Measurements from ENCODE around the gene PRDM10. TPM values are rescaled to one million over a fixed set of nuclear protein-coding genes. Genes with fewer than 3 reads are reported as not detected.
A peak's percentile ranks its signal among the peaks of the same experiment; 100 is the strongest.

Gene PRDM10
- total and polyA plus RNA-seq, 12 donors, result 0.75 to 5.4 (median 3.5) TPM

DNA sequence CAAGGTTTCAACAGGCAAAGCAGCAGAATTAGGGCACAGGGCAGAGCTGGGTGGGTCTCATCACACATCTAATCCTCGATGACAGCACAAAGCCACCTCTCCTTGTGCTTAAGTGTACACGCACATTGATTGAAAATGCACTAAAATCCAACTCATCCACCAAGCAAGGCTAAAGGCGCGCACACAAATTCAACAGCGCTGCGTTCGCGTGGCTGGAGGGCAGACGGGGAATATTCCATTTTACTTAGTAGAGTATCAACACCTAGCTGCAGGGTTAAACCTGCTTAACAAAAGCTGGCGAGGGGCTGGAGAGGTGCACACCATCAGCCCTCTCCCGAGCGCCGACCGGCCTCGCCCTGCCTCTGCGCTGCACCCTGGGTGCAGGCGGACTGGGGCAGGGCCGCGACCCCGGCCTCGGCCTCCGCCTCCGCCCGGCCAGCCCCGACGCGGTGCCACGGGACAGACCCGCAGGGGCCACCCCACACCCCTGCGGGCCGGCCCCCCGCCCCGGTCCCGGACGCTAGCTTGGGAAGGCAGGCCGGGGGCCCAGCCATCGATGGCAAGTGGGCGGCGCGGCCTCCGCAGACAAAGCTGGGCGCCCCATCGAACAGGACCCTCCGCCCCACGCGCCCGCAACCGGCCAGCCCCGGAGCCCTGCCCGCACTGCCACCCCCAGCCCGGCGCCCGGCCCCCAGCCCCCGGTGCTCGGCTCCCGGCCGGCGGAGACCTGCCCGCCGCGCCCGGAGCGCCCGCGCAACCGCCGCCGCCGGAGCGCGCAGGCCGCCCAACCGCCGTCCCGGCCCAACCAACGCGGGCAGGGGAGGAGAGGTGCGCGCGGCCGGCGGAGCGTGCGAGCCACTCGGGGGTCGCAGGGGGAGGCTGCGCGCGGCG lies 929 bp downstream of the PRDM10 start:
- WGBS, 2 donors, result 0 to 1% methylated on average over 64 to 90 of the region's 90 CpGs
- H3K27ac ChIP-seq, result peak overlapping the region; percentile 92 to 100 (median 99)
- H3K36me3 ChIP-seq, result no peaks in the 10 kb centered on the region
- ATAC-seq (peak in 5 of 8 donors; percentile 4 to 61 (median 47)), DNase-seq (no peak)
- H3K4me1 ChIP-seq, result peaks cover 3 to 38% (median 23%) of the 10 kb centered on the region in 9 donors
- TF ChIP-seq, protein P1, sequence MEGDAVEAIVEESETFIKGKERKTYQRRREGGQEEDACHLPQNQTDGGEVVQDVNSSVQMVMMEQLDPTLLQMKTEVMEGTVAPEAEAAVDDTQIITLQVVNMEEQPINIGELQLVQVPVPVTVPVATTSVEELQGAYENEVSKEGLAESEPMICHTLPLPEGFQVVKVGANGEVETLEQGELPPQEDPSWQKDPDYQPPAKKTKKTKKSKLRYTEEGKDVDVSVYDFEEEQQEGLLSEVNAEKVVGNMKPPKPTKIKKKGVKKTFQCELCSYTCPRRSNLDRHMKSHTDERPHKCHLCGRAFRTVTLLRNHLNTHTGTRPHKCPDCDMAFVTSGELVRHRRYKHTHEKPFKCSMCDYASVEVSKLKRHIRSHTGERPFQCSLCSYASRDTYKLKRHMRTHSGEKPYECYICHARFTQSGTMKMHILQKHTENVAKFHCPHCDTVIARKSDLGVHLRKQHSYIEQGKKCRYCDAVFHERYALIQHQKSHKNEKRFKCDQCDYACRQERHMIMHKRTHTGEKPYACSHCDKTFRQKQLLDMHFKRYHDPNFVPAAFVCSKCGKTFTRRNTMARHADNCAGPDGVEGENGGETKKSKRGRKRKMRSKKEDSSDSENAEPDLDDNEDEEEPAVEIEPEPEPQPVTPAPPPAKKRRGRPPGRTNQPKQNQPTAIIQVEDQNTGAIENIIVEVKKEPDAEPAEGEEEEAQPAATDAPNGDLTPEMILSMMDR (IDR thresholded peaks at IDR 0.05), result no peak
- no peaks in the 10 kb centered on the region for H3K27me3 ChIP-seq
- H3K4me3 ChIP-seq, result peak overlapping the region; percentile 56 to 92 (median 76)
- intact Hi-C loops (cut with DNase I), result loop anchor here in 8 of 10 donors (1.0 to 5.0 kb wide), 8 partner anchors 66 to 136 kb away; partner anchors contain the start of gene APLP2 (in 6 of the 8)
- H3K9me3 ChIP-seq, result no peaks in the 10 kb centered on the region

GRCh38 chr11:130000552-130001176 lies 2.0 kb downstream of the PRDM10 start:
- WGBS, 2 donors, result 90 to 93% methylated on average over 18 of the region's 18 CpGs
- ATAC-seq, result no peak
- H3K4me1 ChIP-seq, result peaks cover 5 to 48% (median 33%) of the 10 kb centered on the region in 9 donors
- DNase-seq, result no peak
- no peaks in the 10 kb centered on the region for H3K27me3 ChIP-seq
- TF ChIP-seq, protein P1 (IDR thresholded peaks at IDR 0.05), result no peak
- no peaks in the 10 kb centered on the region for H3K36me3 ChIP-seq
- peak overlapping the region in 6 of 10 donors; percentile 96 to 100 (median 100) for H3K27ac ChIP-seq
- intact Hi-C loops (cut with DNase I), result loop anchor here in 6 of 10 donors (2.0 to 5.0 kb wide), 6 partner anchors 67 to 137 kb away; partner anchors contain the start of gene APLP2 (in 2 of the 6)
- H3K9me3 ChIP-seq, result no peaks in the 10 kb centered on the region
- H3K4me3 ChIP-seq, result peak overlapping the region in 6 of 10 donors; percentile 56 to 82 (median 77)

DNA sequence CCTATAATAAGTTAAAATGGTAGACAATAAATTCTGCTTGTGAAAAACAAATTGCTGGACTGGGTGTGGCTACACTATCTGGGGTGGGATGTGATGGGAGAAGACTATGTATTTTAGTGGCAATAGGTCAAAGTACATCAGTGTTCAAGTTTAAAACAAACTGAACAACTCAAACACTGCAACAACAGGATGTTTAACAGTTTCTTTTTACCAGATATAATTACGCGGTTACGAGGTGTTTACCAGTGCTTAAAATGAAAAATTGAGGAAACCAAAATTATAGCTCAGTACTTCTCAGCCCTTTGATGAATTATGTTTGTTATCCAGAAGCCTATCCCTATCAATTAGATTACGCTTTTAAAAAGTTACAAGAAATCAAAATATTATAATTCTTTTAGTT lies 3.2 kb downstream of the PRDM10 start:
- DNase-seq (no peak), ATAC-seq (no peak)
- Histone ChIP-seq H3K4me1 (peaks cover 5 to 45% (median 37%) of the 10 kb centered on the region in 9 donors), H3K4me3 (no peak overlapping the region), H3K9me3 (no peaks in the 10 kb centered on the region), H3K27me3 (no peaks in the 10 kb centered on the region), H3K27ac (no peak overlapping the region), H3K36me3 (no peaks in the 10 kb centered on the region)
- TF ChIP-seq, protein P1 (IDR thresholded peaks at IDR 0.05), result no peak
- intact Hi-C loops (cut with DNase I), result loop anchor here in 4 of 10 donors (1.0 to 10.0 kb wide), 3 partner anchors 71 to 135 kb away; no protein-coding TSS in a partner anchor
- WGBS, 2 donors, result 96 to 99% methylated on average over 4 of the region's 4 CpGs

DNA sequence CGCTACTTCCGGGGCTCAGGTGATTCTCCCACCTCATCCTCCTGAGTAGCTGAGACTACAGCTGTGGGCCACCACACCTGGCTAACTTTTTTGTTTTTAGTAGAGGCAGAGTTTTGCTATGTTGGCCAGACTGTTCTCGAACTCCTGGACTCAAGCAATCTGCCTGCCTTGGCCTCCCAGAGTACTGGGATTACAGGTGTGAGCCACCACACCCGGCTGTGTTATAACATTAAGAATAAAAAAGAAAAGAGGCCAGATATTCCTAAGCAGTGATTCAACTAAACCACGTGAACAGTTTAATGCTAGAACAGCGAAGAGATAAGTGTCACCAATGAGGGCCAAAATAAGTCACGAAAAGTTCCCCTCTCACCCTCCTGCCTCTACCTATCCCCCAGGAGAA lies 3.7 kb downstream of the PRDM10 start:
- Histone ChIP-seq H3K36me3 (no peaks in the 10 kb centered on the region), H3K4me3 (no peak overlapping the region), H3K27ac (no peak overlapping the region), H3K27me3 (no peaks in the 10 kb centered on the region), H3K4me1 (peaks cover 5 to 40% (median 33%) of the 10 kb centered on the region in 9 donors), H3K9me3 (no peaks in the 10 kb centered on the region)
- ATAC-seq (no peak), DNase-seq (no peak)
- WGBS, 2 donors, result 95 to 96% methylated on average over 7 of the region's 7 CpGs
- TF ChIP-seq, protein P1 (IDR thresholded peaks at IDR 0.05), result no peak
- intact Hi-C loops (cut with DNase I), result loop anchor here in 4 of 10 donors (1.0 to 10.0 kb wide), 3 partner anchors 71 to 136 kb away; no protein-coding TSS in a partner anchor

Measured in heart right ventricle (tissue), 16 donors.